Measurements from ENCODE around the gene GRIN3B. TPM values are rescaled to one million over a fixed set of nuclear protein-coding genes. Genes with fewer than 3 reads are reported as not detected.

GRIN3B gene
- total and polyA plus RNA-seq, 9 of the 15 experiments (the other 6 are each of a cell fraction or from before 2014, with no cell fraction given): 0.06 to 0.95 (median 0.19) TPM; not detected in 6

DNA sequence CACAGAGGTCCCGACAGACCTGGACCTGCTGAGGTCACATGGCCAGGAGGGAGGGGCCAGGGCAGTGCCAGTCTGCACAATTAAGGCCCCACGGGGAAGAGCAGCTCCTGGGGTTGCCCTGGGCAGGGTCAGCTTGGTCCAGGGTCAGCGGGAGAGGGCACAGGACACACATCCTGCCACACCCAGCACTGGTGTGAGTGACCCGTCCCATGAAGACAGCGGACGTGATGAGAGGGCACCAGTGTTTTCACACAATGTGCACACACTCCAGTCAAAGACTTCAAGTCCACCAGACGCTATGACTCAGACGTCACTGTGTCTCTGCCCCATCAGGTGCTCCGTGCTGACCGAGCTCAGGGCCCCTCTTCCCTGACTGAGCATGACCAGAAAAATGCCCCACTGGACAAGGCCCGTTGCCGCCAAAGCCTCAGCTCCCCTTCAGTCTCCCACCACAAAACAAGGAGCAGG is 16.5 kb downstream of the GRIN3B start:
- H3K36me3 ChIP-seq (ENCODE audit: control insufficient read depth, insufficient read depth, low read length): peaks cover 79% of the 10 kb centered on the region; the same call in 2 of the 3 replicates
- no peak overlapping the region for H2AFZ ChIP-seq (ENCODE audit: low read depth, low read length)
- no peaks in the 10 kb centered on the region for H3K27me3 ChIP-seq (ENCODE audit: control insufficient read depth in 2 of 2, insufficient read depth in 2 of 2, low read length in 2 of 2)
- peak overlapping the region; percentile 42 to 94 for H3K9ac ChIP-seq (ENCODE audit: insufficient read depth in 1 of 2, low read depth in 2 of 2, low read length in 2 of 2)
- intact Hi-C loops (cut with micrococcal nuclease): no loop called here
- no peaks in the 10 kb centered on the region for H3K9me3 ChIP-seq (replicated peaks; ENCODE audit: control insufficient read depth, insufficient read depth, low read depth, low read length)
- H3K4me2 ChIP-seq (ENCODE audit: insufficient read depth, low read length): peak overlapping the region; percentile 64
- ATAC-seq (no peak), FAIRE-seq (no peak), DNase-seq (ENCODE audit: extremely low read depth in 1 of 4, low spot score in 3 of 4) (no peak)
- no TSS peak for BruUV-seq (replicated peaks)
- in situ Hi-C loops (cut with MboI): no loop called here
- H3K9me1 ChIP-seq (ENCODE audit: control insufficient read depth, insufficient read depth, low read length): peaks cover 16% of the 10 kb centered on the region
- peaks cover 53% of the 10 kb centered on the region for H4K20me1 ChIP-seq (replicated peaks; ENCODE audit: control insufficient read depth, insufficient read depth, low read length)
- WGBS (ENCODE audit: insufficient coverage, low coverage, missing lambda C conversion rate): 54% methylated on average over 11 of the region's 12 CpGs
- H3K4me3 ChIP-seq: no peak overlapping the region
- H3K79me2 ChIP-seq (ENCODE audit: control insufficient read depth, insufficient read depth, low read length): peaks cover 80% of the 10 kb centered on the region
- POLR2A ChIA-PET: interaction anchor here (0.6 to 1.2 kb wide), 6 partner anchors 9 to 275 kb away, joined by 3 to 6 read pairs (median 4); partner anchors contain the start of gene CNN2
- peak overlapping the region; percentile 74 for H3K27ac ChIP-seq (ENCODE audit: extremely low read depth, low read depth, low read length)
- CTCF ChIA-PET (ENCODE audit: low intra/inter-chr PET ratio): no interaction called here
- H3K4me1 ChIP-seq (replicated peaks in 1 of 2; ENCODE audit: control insufficient read depth in 2 of 2, insufficient read depth in 2 of 2, low read length in 2 of 2): peaks cover 23 to 94% of the 10 kb centered on the region in 2 experiments
- TF ChIP-seq ZNF76 (CRISPR knock-in tag; IDR thresholded peaks at IDR 0.05; ENCODE audit: borderline replicate concordance): no peak
- no peak for TF ChIP-seq EHMT2 (IDR thresholded peaks at IDR 0.05)
- TF ChIP-seq, protein P1, sequence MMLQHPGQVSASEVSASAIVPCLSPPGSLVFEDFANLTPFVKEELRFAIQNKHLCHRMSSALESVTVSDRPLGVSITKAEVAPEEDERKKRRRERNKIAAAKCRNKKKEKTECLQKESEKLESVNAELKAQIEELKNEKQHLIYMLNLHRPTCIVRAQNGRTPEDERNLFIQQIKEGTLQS (IDR thresholded peaks at IDR 0.05): peak; percentile 22
- TF ChIP-seq, protein P1 (CRISPR knock-in tag; conservative IDR thresholded peaks at IDR 0.05): no peak
- no peak for TF ChIP-seq ZC3H8 (IDR thresholded peaks at IDR 0.05)
- TF ChIP-seq PHB2 (IDR thresholded peaks at IDR 0.05; ENCODE audit: low read depth): no peak
- TF ChIP-seq PBX2 (CRISPR knock-in tag; IDR thresholded peaks at IDR 0.05; ENCODE audit: low read depth): peak; percentile 9; the same call in 1 of the 2 replicates
- TF ChIP-seq PBX2 (tag; conservative IDR thresholded peaks at IDR 0.05; ENCODE audit: low read depth): no peak
- no peak for TF ChIP-seq TAF1 (IDR thresholded peaks at IDR 0.05; ENCODE audit: control insufficient read depth, extremely low read depth, insufficient read depth, low read length, severe bottlenecking)
- TF ChIP-seq SAFB (IDR thresholded peaks at IDR 0.05; ENCODE audit: borderline replicate concordance, low read depth, low read length): no peak
- TF ChIP-seq, protein P2, sequence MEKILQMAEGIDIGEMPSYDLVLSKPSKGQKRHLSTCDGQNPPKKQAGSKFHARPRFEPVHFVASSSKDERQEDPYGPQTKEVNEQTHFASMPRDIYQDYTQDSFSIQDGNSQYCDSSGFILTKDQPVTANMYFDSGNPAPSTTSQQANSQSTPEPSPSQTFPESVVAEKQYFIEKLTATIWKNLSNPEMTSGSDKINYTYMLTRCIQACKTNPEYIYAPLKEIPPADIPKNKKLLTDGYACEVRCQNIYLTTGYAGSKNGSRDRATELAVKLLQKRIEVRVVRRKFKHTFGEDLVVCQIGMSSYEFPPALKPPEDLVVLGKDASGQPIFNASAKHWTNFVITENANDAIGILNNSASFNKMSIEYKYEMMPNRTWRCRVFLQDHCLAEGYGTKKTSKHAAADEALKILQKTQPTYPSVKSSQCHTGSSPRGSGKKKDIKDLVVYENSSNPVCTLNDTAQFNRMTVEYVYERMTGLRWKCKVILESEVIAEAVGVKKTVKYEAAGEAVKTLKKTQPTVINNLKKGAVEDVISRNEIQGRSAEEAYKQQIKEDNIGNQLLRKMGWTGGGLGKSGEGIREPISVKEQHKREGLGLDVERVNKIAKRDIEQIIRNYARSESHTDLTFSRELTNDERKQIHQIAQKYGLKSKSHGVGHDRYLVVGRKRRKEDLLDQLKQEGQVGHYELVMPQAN (IDR thresholded peaks at IDR 0.05; ENCODE audit: borderline replicate concordance): 0 out of 2 replicates have a peak, but pooled peaks have one; percentile 36
- TF ChIP-seq ASH1L (IDR thresholded peaks at IDR 0.05; ENCODE audit: borderline replicate concordance, low read depth, partially characterized antibody): no peak
- no peak for TF ChIP-seq STAG1 (CRISPR knock-in tag; IDR thresholded peaks at IDR 0.05; ENCODE audit: borderline replicate concordance)
- TF ChIP-seq JUN (IDR thresholded peaks at IDR 0.05; ENCODE audit: borderline replicate concordance, low read depth, low read length): no peak
- no peak for TF ChIP-seq JUN (CRISPR knock-in tag; IDR thresholded peaks at IDR 0.05; ENCODE audit: borderline replicate concordance)

Measured in K562 (cell line).